ENCODE results near the gene TRAPPC14. TPM values are rescaled to one million over a fixed set of nuclear protein-coding genes. Genes with fewer than 3 reads are reported as not detected.

TRAPPC14 gene
- total RNA-seq, 6 experiments from 2014 or later, result 8.2 to 14.6 (median 10.3) TPM

DNA sequence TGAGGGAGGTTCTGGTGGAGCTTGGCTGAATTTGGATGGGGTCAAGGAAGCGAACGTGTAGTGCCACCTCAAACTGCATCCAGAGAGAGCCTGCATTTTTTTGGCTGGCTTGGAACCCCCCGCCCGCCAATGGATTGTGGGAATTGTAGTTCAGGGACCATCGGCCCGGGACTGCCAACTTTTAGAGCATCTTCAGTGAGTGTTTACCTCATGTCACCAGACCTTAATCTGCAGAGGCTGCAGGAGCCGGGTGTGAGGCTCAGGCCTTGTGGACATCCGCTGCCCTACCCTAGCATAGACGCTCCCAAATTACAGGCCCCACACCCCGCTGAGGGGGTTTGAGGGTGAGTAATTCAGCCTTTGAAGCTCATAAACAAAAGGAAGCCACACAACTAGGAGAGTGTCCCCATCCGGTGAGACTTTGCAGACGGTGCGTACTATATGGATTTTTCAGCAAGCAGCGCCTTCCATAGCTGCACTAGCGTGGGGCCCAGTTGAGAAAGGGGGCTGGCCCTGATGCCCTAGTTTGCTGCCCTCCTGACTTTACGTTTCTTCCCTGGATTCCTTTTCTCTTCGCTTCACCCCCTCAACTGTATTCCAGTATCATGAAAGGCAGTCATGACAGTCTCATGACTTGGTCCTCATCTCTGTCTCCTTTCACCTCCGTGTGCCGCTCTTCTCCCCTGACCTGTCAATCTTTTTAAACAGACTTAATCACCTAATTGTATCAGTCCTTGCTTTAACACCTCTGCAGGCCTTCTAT, 38.4 kb downstream of the TRAPPC14 start:
- no peaks in the 10 kb centered on the region for H3K36me3 ChIP-seq
- TF ChIP-seq POLR2A (IDR thresholded peaks at IDR 0.05), result no peak
- TF ChIP-seq, protein P1, sequence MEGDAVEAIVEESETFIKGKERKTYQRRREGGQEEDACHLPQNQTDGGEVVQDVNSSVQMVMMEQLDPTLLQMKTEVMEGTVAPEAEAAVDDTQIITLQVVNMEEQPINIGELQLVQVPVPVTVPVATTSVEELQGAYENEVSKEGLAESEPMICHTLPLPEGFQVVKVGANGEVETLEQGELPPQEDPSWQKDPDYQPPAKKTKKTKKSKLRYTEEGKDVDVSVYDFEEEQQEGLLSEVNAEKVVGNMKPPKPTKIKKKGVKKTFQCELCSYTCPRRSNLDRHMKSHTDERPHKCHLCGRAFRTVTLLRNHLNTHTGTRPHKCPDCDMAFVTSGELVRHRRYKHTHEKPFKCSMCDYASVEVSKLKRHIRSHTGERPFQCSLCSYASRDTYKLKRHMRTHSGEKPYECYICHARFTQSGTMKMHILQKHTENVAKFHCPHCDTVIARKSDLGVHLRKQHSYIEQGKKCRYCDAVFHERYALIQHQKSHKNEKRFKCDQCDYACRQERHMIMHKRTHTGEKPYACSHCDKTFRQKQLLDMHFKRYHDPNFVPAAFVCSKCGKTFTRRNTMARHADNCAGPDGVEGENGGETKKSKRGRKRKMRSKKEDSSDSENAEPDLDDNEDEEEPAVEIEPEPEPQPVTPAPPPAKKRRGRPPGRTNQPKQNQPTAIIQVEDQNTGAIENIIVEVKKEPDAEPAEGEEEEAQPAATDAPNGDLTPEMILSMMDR (IDR thresholded peaks at IDR 0.05), result no peak
- no peaks in the 10 kb centered on the region for H3K9me3 ChIP-seq
- ATAC-seq (peak; percentile 62 to 69 (median 68)), DNase-seq (peak in 2 of 3 donors; percentile 67 to 74)
- peaks cover 0 to 18% (median 2%) of the 10 kb centered on the region in 4 donors for H3K4me1 ChIP-seq
- peak overlapping the region; percentile 93 to 95 (median 94) for H3K27ac ChIP-seq
- 20% methylated on average over 12 of the region's 19 CpGs for WGBS (ENCODE audit: insufficient coverage, low coverage, low lambda C conversion rate, missing lambda C conversion rate)
- H3K27me3 ChIP-seq, result no peaks in the 10 kb centered on the region
- intact Hi-C loops (cut with DNase I), result no loop called here
- H3K4me3 ChIP-seq, result peak overlapping the region; percentile 86 to 95 (median 93)

DNA sequence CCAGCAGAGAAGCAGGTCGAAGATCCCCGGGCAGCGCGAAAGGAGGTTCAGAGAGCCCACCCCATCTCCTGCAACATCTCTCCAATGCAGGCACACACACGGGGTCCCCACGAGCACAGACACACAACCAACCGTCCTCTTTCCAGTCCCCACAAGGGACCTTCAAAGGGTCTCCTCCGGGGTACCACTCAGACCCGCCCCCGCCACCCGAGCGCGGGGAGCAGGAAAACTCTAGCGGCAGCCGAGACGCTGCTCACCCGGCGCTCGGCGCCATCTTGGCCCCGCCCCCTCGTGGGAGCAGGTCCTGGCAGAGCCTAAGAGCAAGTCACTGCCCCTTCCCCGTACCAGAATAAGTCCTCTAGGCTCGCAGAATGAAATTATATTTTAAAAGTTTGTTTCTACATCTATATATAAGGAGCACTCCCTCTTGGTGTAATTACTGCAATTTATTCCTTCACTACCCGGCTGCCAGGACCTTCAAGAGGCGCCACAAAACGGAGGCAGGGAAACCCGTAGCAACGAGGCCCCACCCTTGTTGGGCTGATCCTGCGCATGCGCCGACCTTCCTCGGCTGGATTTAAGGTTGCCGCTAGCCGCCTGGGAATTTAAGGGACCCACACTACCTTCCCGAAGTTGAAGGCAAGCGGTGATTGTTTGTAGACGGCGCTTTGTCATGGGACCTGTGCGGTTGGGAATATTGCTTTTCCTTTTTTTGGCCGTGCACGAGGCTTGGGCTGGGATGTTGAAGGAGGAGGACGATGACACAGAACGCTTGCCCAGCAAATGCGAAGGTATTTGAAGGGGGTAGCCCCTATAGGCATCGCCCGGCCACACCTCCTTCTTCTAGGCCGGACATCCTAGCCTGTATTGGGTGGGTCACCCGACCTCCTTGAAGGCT, 39.2 kb downstream of the TRAPPC14 start, which contains the start of the genes CNPY4 and TAF6:
Gene CNPY4 (plus strand): TSS at position 563 of the 898 bp plus-strand sequence. CDS start 111 bp downstream, at position 674.
Gene TAF6 (minus strand): TSS at position 287 of the 898 bp plus-strand sequence. CDS start 5,149 bp downstream, outside the sequence.
- TF ChIP-seq, protein P1 (IDR thresholded peaks at IDR 0.05), result no peak
- TF ChIP-seq POLR2A (IDR thresholded peaks at IDR 0.05), result peak; percentile 47
- peaks cover 0 to 14% (median 2%) of the 10 kb centered on the region in 4 donors for H3K4me1 ChIP-seq
- WGBS (ENCODE audit: insufficient coverage, low coverage, low lambda C conversion rate, missing lambda C conversion rate), result under 1% methylated on average over 28 of the region's 49 CpGs
- no peaks in the 10 kb centered on the region for H3K36me3 ChIP-seq
- DNase-seq (peak; percentile 96 to 97 (median 97)), ATAC-seq (peak; percentile 93 to 96 (median 94))
- peak within 1 kb of the TSS; percentile 93 to 95 (median 94) for H3K27ac ChIP-seq
- H3K27me3 ChIP-seq, result no peaks in the 10 kb centered on the region
- peak within 1 kb of the TSS; percentile 86 to 95 (median 93) for H3K4me3 ChIP-seq
- intact Hi-C loops (cut with DNase I), result no loop called here
- no peaks in the 10 kb centered on the region for H3K9me3 ChIP-seq

DNA sequence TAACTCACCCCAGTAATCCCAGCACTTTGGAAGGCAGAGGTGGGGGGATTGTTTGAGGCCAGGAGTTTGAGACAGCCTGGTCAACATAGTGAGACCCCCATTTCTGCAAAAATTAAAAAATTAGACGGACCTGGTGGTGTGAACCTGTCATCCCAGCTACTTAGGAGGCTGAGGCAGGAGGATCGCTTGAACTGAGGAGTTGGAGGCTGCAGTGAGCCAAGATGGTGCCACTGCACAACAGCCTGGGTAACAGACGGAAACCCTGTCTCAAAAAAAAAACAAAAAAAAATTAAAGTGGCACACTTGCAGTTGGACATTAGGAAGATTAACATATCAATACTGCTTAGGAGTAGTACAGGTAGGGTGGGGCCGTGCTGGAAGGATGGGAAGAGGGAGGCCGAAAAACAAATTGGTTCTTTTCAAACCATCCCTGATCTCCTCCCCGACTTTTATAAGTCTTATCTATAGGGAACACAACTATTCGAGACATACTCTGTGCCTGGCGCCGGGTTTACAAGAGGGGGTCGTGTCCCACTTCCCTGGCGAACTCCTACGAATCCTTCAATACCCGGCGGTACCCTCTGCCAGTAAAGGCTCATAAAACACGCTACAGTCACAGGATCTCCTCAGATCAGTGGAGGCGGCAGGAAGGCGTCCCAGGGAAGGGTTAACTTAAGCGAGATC, 40.0 kb downstream of the TRAPPC14 start:
- DNase-seq (no peak), ATAC-seq (no peak)
- no peaks in the 10 kb centered on the region for H3K27me3 ChIP-seq
- H3K4me1 ChIP-seq, result peaks cover 0 to 14% (median 2%) of the 10 kb centered on the region in 4 donors
- peak overlapping the region in 1 of 3 donors; percentile 95 for H3K27ac ChIP-seq
- H3K9me3 ChIP-seq, result no peaks in the 10 kb centered on the region
- intact Hi-C loops (cut with DNase I), result no loop called here
- TF ChIP-seq POLR2A (IDR thresholded peaks at IDR 0.05), result no peak
- TF ChIP-seq, protein P1 (IDR thresholded peaks at IDR 0.05), result no peak
- WGBS (ENCODE audit: insufficient coverage, low coverage, low lambda C conversion rate, missing lambda C conversion rate), result 26% methylated on average over 12 of the region's 18 CpGs
- peaks cover 0 to 3% (median 0%) of the 10 kb centered on the region in 4 donors for H3K36me3 ChIP-seq
- peak overlapping the region; percentile 86 to 95 (median 93) for H3K4me3 ChIP-seq

DNA sequence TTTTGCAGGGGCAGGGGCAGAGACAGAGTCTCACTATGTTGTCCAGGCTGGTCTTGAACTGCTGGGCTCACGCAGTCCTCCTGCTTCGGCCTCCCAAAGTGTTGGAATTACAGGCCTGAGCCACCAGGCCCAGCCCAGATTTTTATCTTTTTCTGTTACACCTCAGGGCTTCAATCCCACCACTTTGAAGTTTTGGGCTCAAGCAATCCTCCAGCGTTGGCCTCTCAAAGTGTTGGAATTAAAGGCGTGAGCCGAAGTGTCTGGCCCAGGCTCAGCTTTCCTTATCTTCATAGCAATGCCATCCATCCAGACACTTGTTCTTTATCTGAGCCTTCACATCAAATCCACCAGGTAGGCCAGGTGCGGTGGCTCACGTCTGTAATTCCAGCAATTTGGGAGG, 43.5 kb downstream of the TRAPPC14 start:
- DNase-seq (no peak), ATAC-seq (no peak)
- H3K4me1 ChIP-seq, result peaks cover 0 to 7% (median 2%) of the 10 kb centered on the region in 4 donors
- H3K36me3 ChIP-seq, result peaks cover 0 to 16% (median 5%) of the 10 kb centered on the region in 4 donors
- TF ChIP-seq, protein P1 (IDR thresholded peaks at IDR 0.05), result no peak
- TF ChIP-seq POLR2A (IDR thresholded peaks at IDR 0.05), result no peak
- intact Hi-C loops (cut with DNase I), result no loop called here
- no peak overlapping the region for H3K27ac ChIP-seq
- H3K27me3 ChIP-seq, result no peaks in the 10 kb centered on the region
- 92% methylated on average over 5 of the region's 7 CpGs for WGBS (ENCODE audit: insufficient coverage, low coverage, low lambda C conversion rate, missing lambda C conversion rate)
- no peak overlapping the region for H3K4me3 ChIP-seq
- H3K9me3 ChIP-seq, result no peaks in the 10 kb centered on the region
